ENCODE results near the gene GALNTL6. TPM values are rescaled to one million over a fixed set of nuclear protein-coding genes. Genes with fewer than 3 reads are reported as not detected.

GALNTL6 gene
- total and polyA plus RNA-seq, 2 donors (not counting 1 experiment from before 2014, with no cell fraction given): not detected

- no peaks in the 10 kb centered on the region for H4K20me1 ChIP-seq (ENCODE audit: control insufficient read depth, extremely low read depth, insufficient read depth, low read length)
- H3K9ac ChIP-seq (ENCODE audit: insufficient read depth, low read length): no peak overlapping the region
- no peak overlapping the region for H3K4me3 ChIP-seq (replicated peaks in 1 of 4; ENCODE audit: control extremely low read depth in 1 of 4, insufficient read depth in 1 of 4, low read depth in 3 of 4, low read length in 4 of 4)
- no peak overlapping the region for H3K27ac ChIP-seq (ENCODE audit: insufficient read depth, low read length)
- no peak overlapping the region for H2AFZ ChIP-seq (ENCODE audit: low read length)
- H3K79me2 ChIP-seq (ENCODE audit: control insufficient read depth, insufficient read depth, low read length): no peaks in the 10 kb centered on the region
- no peak overlapping the region for H3K4me2 ChIP-seq (ENCODE audit: extremely low read depth, insufficient read depth, low read length)
- DNase-seq (ENCODE audit: low read depth in 2 of 2): no peak
- no peaks in the 10 kb centered on the region for H3K9me3 ChIP-seq (ENCODE audit: control insufficient read depth, insufficient read depth, low read depth, low read length)
- no peaks in the 10 kb centered on the region for H3K36me3 ChIP-seq (ENCODE audit: control insufficient read depth, insufficient read depth, low read length)
- no peaks in the 10 kb centered on the region for H3K4me1 ChIP-seq (ENCODE audit: control insufficient read depth, extremely low read depth, insufficient read depth, low read length)
- TF ChIP-seq CTCF (conservative IDR thresholded peaks at IDR 0.05 in 1 of 2, IDR thresholded peaks at IDR 0.05 in 1 of 2; ENCODE audit: low read depth in 1 of 2, low read length in 2 of 2): no peak
- TF ChIP-seq EZH2 (IDR thresholded peaks at IDR 0.05; ENCODE audit: low read length, missing control alignments): no peak
- H3K27me3 ChIP-seq (ENCODE audit: control insufficient read depth, insufficient read depth, low read length): no peaks in the 10 kb centered on the region
These were observed 510.1 kb downstream of the GALNTL6 start for GRCh38 chr4:172323288-172323687.

GRCh38 chr4:172344308-172344938, 531.2 kb downstream of the GALNTL6 start:
- Histone ChIP-seq H3K79me2 (ENCODE audit: control insufficient read depth, insufficient read depth, low read length) (no peaks in the 10 kb centered on the region), H3K27me3 (ENCODE audit: control insufficient read depth, insufficient read depth, low read length) (no peaks in the 10 kb centered on the region), H3K4me2 (ENCODE audit: extremely low read depth, insufficient read depth, low read length) (no peak overlapping the region), H2AFZ (ENCODE audit: low read length) (no peak overlapping the region), H3K4me3 (replicated peaks in 1 of 4; ENCODE audit: control extremely low read depth in 1 of 4, insufficient read depth in 1 of 4, low read depth in 3 of 4, low read length in 4 of 4) (no peak overlapping the region), H3K9me3 (ENCODE audit: control insufficient read depth, insufficient read depth, low read depth, low read length) (no peaks in the 10 kb centered on the region), H4K20me1 (ENCODE audit: control insufficient read depth, extremely low read depth, insufficient read depth, low read length) (no peaks in the 10 kb centered on the region), H3K9ac (ENCODE audit: insufficient read depth, low read length) (no peak overlapping the region), H3K36me3 (ENCODE audit: control insufficient read depth, insufficient read depth, low read length) (no peaks in the 10 kb centered on the region), H3K27ac (ENCODE audit: insufficient read depth, low read length) (no peak overlapping the region), H3K4me1 (ENCODE audit: control insufficient read depth, extremely low read depth, insufficient read depth, low read length) (no peaks in the 10 kb centered on the region)
- no peak for DNase-seq (ENCODE audit: low read depth in 2 of 2)
- no peak for TF ChIP-seq EZH2 (IDR thresholded peaks at IDR 0.05; ENCODE audit: low read length, missing control alignments)
- no peak for TF ChIP-seq CTCF (conservative IDR thresholded peaks at IDR 0.05 in 1 of 2, IDR thresholded peaks at IDR 0.05 in 1 of 2; ENCODE audit: low read depth in 1 of 2, low read length in 2 of 2)

- Histone ChIP-seq H3K9ac (ENCODE audit: insufficient read depth, low read length) (no peak overlapping the region), H4K20me1 (ENCODE audit: control insufficient read depth, extremely low read depth, insufficient read depth, low read length) (no peaks in the 10 kb centered on the region), H3K79me2 (ENCODE audit: control insufficient read depth, insufficient read depth, low read length) (no peaks in the 10 kb centered on the region), H3K4me3 (replicated peaks in 1 of 4; ENCODE audit: control extremely low read depth in 1 of 4, insufficient read depth in 1 of 4, low read depth in 3 of 4, low read length in 4 of 4) (no peak overlapping the region), H3K9me3 (ENCODE audit: control insufficient read depth, insufficient read depth, low read depth, low read length) (no peaks in the 10 kb centered on the region), H3K36me3 (ENCODE audit: control insufficient read depth, insufficient read depth, low read length) (no peaks in the 10 kb centered on the region), H2AFZ (ENCODE audit: low read length) (no peak overlapping the region), H3K27me3 (ENCODE audit: control insufficient read depth, insufficient read depth, low read length) (no peaks in the 10 kb centered on the region), H3K27ac (ENCODE audit: insufficient read depth, low read length) (no peak overlapping the region), H3K4me1 (ENCODE audit: control insufficient read depth, extremely low read depth, insufficient read depth, low read length) (no peaks in the 10 kb centered on the region), H3K4me2 (ENCODE audit: extremely low read depth, insufficient read depth, low read length) (no peak overlapping the region)
- TF ChIP-seq EZH2 (IDR thresholded peaks at IDR 0.05; ENCODE audit: low read length, missing control alignments): no peak
- no peak for TF ChIP-seq CTCF (conservative IDR thresholded peaks at IDR 0.05 in 1 of 2, IDR thresholded peaks at IDR 0.05 in 1 of 2; ENCODE audit: low read depth in 1 of 2, low read length in 2 of 2)
- no peak for DNase-seq (ENCODE audit: low read depth in 2 of 2)
These were observed 535.2 kb downstream of the GALNTL6 start for GRCh38 chr4:172348426-172348825.
